D721Med (cell line): ENCODE results near the gene TUBGCP6.

Experiments
- DNase-seq: peaks from one replicate; pipeline ENCODE4 v3.0.0; 2011; ENCODE audit warnings: low spot score; ENCODE audit not compliant: insufficient read length
- FAIRE-seq: peaks from 2 replicates; lab custom pipeline; 2011; peaks lifted over from hg19 to GRCh38; lab: Jason Lieb, UNC
- TF ChIP-seq, protein P1 (sequence below): IDR thresholded peaks from 2 replicates; pipeline ENCODE4 v1.5.1; 2012; ENCODE audit warnings: mild to moderate bottlenecking, control low read depth; ENCODE audit not compliant: insufficient read depth; ENCODE audit errors: missing control alignments

Gene TUBGCP6

DNA sequence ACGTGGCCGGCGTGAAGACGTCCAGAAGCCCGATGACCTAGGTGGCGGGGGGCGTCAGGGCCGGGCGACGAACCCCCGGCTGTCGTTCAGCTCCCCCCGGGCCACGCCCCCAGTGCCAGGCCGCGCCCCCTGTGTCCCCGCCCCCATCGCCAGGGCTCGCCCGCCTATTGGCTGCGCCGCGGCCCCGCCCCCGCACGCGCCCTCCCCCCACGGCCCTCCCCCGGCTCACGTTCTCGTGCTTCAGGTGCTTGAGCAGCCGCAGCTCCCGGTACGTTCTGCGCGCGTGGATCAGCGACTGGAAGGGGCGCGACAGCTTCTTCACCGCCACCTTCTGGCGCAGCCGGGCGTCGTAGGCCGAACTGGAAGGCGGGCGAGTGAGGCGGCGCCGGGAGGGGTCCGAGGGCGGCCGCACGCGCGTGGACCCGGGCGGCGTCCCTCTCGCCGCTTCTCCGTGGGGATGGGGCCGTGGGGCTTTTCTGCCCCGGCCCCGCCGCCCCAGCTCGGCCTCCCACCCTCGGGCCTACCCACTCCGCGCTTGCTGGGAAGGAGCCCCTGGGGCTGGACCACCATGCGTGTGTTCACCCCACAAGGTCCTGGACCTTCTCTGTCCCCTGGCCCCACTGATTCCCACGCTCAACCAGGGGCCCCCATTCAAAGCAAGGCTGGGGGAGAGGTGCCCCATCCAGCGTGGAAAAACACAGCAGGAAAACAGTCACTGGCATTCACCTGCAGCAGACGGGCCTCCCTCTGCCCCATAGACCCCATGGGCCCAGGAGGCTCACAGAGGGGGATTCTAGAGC, 23.0 kb upstream of the TUBGCP6 start:
- DNase-seq (no peak), FAIRE-seq (no peak)
- TF ChIP-seq, protein P1, sequence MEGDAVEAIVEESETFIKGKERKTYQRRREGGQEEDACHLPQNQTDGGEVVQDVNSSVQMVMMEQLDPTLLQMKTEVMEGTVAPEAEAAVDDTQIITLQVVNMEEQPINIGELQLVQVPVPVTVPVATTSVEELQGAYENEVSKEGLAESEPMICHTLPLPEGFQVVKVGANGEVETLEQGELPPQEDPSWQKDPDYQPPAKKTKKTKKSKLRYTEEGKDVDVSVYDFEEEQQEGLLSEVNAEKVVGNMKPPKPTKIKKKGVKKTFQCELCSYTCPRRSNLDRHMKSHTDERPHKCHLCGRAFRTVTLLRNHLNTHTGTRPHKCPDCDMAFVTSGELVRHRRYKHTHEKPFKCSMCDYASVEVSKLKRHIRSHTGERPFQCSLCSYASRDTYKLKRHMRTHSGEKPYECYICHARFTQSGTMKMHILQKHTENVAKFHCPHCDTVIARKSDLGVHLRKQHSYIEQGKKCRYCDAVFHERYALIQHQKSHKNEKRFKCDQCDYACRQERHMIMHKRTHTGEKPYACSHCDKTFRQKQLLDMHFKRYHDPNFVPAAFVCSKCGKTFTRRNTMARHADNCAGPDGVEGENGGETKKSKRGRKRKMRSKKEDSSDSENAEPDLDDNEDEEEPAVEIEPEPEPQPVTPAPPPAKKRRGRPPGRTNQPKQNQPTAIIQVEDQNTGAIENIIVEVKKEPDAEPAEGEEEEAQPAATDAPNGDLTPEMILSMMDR = no peak

DNA sequence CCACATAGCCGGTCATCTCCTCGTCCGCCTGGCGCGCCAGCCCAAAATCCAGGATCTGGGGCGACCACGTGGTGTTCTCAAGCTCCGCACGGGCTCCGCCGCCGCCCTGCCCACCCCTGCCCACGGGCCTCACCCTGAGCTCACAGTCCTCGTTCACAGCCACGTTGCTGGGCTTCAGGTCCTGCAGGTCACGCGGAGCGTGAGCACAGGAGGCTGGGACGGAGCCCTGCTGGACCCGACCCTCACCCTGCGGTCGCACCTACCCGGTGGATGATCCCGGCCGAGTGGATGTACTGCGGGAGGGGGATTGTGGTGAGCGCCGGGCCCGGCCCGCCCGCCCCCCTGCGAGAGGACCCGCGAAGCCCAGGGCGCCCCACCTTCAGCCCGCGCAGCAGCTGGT, 22.2 kb upstream of the TUBGCP6 start:
- DNase-seq (no peak), FAIRE-seq (no peak)
- TF ChIP-seq, protein P1 = no peak

GRCh38 chr22:50264946-50265669, 20.3 kb upstream of the TUBGCP6 start:
- DNase-seq = no peak
- TF ChIP-seq, protein P1 = no peak
- FAIRE-seq = no peak

- TF ChIP-seq, protein P1 = no peak
- DNase-seq (no peak), FAIRE-seq (no peak)
Measured at GRCh38 chr22:50264104-50264745, 19.4 kb upstream of the TUBGCP6 start.

GRCh38 chr22:50262973-50263617, 18.3 kb upstream of the TUBGCP6 start:
- FAIRE-seq (no peak), DNase-seq (no peak)
- TF ChIP-seq, protein P1 = no peak

DNA sequence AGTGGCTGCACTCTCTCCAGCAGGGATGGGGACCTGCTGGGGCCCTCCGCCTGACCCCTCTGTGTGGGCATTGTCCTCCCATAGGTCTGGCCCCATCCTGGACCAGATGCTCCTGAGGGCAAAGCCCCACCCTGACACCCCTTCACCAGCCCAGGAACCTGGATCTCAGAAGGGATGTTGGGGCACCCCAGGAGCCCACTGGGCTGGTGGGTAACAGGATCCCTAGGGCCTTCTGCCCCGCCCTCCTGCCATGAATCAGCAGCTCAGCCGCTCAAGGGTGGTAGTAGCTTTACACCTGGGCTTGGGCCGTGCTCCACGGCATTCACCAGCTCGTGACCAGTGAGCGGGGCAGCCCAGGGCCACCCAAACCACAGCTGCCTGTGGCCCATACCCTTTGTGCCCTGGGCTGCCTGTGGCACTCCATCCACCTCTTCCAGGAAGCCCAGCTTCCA, 17.7 kb upstream of the TUBGCP6 start:
- TF ChIP-seq, protein P1 = no peak
- FAIRE-seq (no peak), DNase-seq (no peak)
